Neural cell (in vitro differentiated cells): ENCODE measurements around the gene GTSE1. TPM values are rescaled to one million over a fixed set of nuclear protein-coding genes. Genes with fewer than 3 reads are reported as not detected.

Experiments used
- H2AFZ ChIP-seq: fragments of 200-600, 300-800 bp; sonication (generic), shearing (Covaris generic); 2 replicates; pipeline ENCODE4 v1.6.0; 2014; ENCODE audit warnings: low read depth, mild to moderate bottlenecking, antibody characterized with exemption, low read length, moderate library complexity
- H3F3A ChIP-seq: fragments of 200-600 bp; shearing (Covaris generic); 2 replicates; pipeline ENCODE4 v1.6.1; 2016; ENCODE audit warnings: mild to moderate bottlenecking, moderate library complexity, mixed read lengths, antibody characterized with exemption, low read length; ENCODE audit not compliant: insufficient read depth, poor library complexity, severe bottlenecking
- H3K27ac ChIP-seq: fragments of 200-600, 300-800 bp; sonication (generic), shearing (Covaris generic); 2 replicates; pipeline ENCODE4 v1.5.1; 2014; ENCODE audit warnings: mild to moderate bottlenecking, low read length, moderate library complexity
- H3K27me3 ChIP-seq: fragments of 300-800, 200-600 bp; sonication (generic), shearing (Covaris generic); 2 replicates; pipeline ENCODE4 v1.6.0; 2014; ENCODE audit warnings: mild to moderate bottlenecking, low read depth, low read length, moderate library complexity; ENCODE audit not compliant: insufficient read depth
- H3K36me3 ChIP-seq: fragments of 300-800, 200-600 bp; sonication (generic), shearing (Covaris generic); 2 replicates; pipeline ENCODE4 v1.5.1; 2014; ENCODE audit warnings: mild to moderate bottlenecking, antibody characterized with exemption, low read length, moderate library complexity; ENCODE audit not compliant: insufficient read depth
- H3K4me2 ChIP-seq: fragments of 300-800, 200-600 bp; sonication (generic), shearing (Covaris generic); 2 replicates; pipeline ENCODE4 v1.6.0; 2014; ENCODE audit warnings: mild to moderate bottlenecking, low read length
- H3K4me3 ChIP-seq: fragments of 300-800, 200-600 bp; sonication (generic), shearing (Covaris generic); 2 replicates; pipeline ENCODE4 v1.5.1; 2014; ENCODE audit warnings: mild to moderate bottlenecking, low read length, moderate library complexity
- H3K79me2 ChIP-seq: fragments of 200-600 bp; shearing (Covaris generic); replicated peaks from 2 replicates; pipeline ENCODE4 v1.6.0; 2014; ENCODE audit warnings: mild to moderate bottlenecking, low read length, moderate library complexity; ENCODE audit not compliant: insufficient read depth
- H3K9ac ChIP-seq: fragments of 300-800, 200-600 bp; sonication (generic), shearing (Covaris generic); 2 replicates; pipeline ENCODE4 v1.6.1; 2016; ENCODE audit warnings: mild to moderate bottlenecking, low read length, mixed read lengths
- H3K9me2 ChIP-seq: fragments of 200-600 bp; shearing (Covaris generic); 2 replicates; pipeline ENCODE4 v1.6.1; 2016; ENCODE audit warnings: mild to moderate bottlenecking, low read length, mixed read lengths; ENCODE audit not compliant: insufficient read depth
- H3K9me3 ChIP-seq: fragments of 200-600, 300-800 bp; sonication (generic), shearing (Covaris generic); 2 replicates; pipeline ENCODE4 v1.6.1; 2016; ENCODE audit warnings: mild to moderate bottlenecking, mixed run types, low read length, moderate library complexity, mixed read lengths
- H4K20me1 ChIP-seq: fragments of 200-600 bp; shearing (Covaris generic); 2 replicates; pipeline ENCODE4 v1.6.1; 2016; ENCODE audit warnings: mild to moderate bottlenecking, mixed run types; ENCODE audit not compliant: insufficient read depth
- CTCF ChIP-seq: fragments of 450-650 bp; IDR thresholded peaks from 2 replicates; pipeline ENCODE4 v1.5.1; 2014; ENCODE audit warnings: antibody characterized with exemption, mild to moderate bottlenecking, moderate library complexity; ENCODE audit not compliant: poor library complexity, severe bottlenecking
- MXI1 ChIP-seq: fragments of 450-650 bp; conservative IDR thresholded peaks from 2 replicates; pipeline ENCODE4 v1.6.1; 2014; ENCODE audit warnings: antibody characterized with exemption, mild to moderate bottlenecking; ENCODE audit not compliant: poor library complexity, severe bottlenecking
- RAD21 ChIP-seq: fragments of 450-650 bp; conservative IDR thresholded peaks from 2 replicates; pipeline ENCODE4 v1.6.1; 2014; ENCODE audit warnings: antibody characterized with exemption, mild to moderate bottlenecking, moderate library complexity
- REST ChIP-seq: IDR thresholded peaks from 2 replicates; pipeline ENCODE4 v1.6.1; 2012; ENCODE audit warnings: borderline replicate concordance
- SMC3 ChIP-seq: fragments of 450-650 bp; conservative IDR thresholded peaks from 2 replicates; pipeline ENCODE4 v1.6.1; 2014; ENCODE audit warnings: antibody characterized with exemption, mild to moderate bottlenecking, moderate library complexity; ENCODE audit not compliant: poor library complexity
- TAF1 ChIP-seq: IDR thresholded peaks from 2 replicates; pipeline ENCODE4 v1.6.1; 2012; ENCODE audit warnings: low read depth
- polyA plus RNA-seq: library from polyadenylated mRNA; depleted of rRNA; stranded (reverse); fragments of >200 nt; gene quantifications from 2 replicates; pipeline ENCODE4 v1.2.3, GENCODE V29; 2014

Gene GTSE1
- polyA plus RNA-seq, 1 donor from 2014 or later, result 0.28 TPM

DNA sequence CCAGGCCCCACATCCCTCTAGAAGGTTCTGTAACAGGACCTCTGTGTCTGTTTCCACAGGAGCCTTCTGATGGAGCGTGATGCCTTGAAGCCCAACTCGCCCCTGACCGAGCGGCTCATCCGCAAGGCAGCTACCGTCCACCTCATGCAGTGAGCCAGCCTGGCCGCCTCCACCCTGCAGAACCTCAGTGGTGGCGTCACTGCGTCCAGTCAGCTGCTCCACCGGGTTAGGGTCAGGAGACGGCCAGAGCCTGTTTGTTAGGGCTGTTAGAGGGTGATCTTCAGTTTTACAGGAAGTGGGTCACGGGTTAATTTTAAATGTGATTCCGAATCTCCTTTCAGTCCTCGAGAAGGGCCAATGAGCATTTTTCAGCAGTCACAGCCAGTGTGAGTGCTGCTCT is 3.9 kb upstream of the GTSE1 start:
- no peak overlapping the region for H3K4me2 ChIP-seq
- H3K27me3 ChIP-seq, result no peaks in the 10 kb centered on the region
- H3K36me3 ChIP-seq, result no peaks in the 10 kb centered on the region
- H3K79me2 ChIP-seq, result peaks cover 2% of the 10 kb centered on the region
- no peaks in the 10 kb centered on the region for H4K20me1 ChIP-seq
- no peak overlapping the region for H3K4me3 ChIP-seq
- no peak overlapping the region for H3K9ac ChIP-seq
- H3K9me2 ChIP-seq, result no peaks in the 10 kb centered on the region
- no peaks in the 10 kb centered on the region for H3F3A ChIP-seq
- no peak overlapping the region for H3K27ac ChIP-seq
- no peaks in the 10 kb centered on the region for H3K9me3 ChIP-seq
- no peak for TF ChIP-seq RAD21
- no peak for TF ChIP-seq REST
- TF ChIP-seq TAF1, result no peak
- no peak for TF ChIP-seq SMC3
- H2AFZ ChIP-seq, result no peak overlapping the region

- Histone ChIP-seq H3K4me3 (no peak overlapping the region), H3K27ac (no peak overlapping the region)
- TF ChIP-seq CTCF (no peak), REST (no peak), MXI1 (no peak), SMC3 (no peak), RAD21 (no peak), TAF1 (no peak)
Observed at GRCh38 chr22:46293577-46294260, 3.0 kb upstream of the GTSE1 start.

More at GRCh38 chr22:46293577-46294260, 3.0 kb upstream of the GTSE1 start:
- H3K9ac ChIP-seq, result no peak overlapping the region
- H2AFZ ChIP-seq, result no peak overlapping the region
- no peaks in the 10 kb centered on the region for H3K36me3 ChIP-seq
- H4K20me1 ChIP-seq, result no peaks in the 10 kb centered on the region
- H3K9me3 ChIP-seq, result no peaks in the 10 kb centered on the region
- peaks cover 3% of the 10 kb centered on the region for H3K79me2 ChIP-seq
- no peaks in the 10 kb centered on the region for H3K27me3 ChIP-seq
- no peaks in the 10 kb centered on the region for H3F3A ChIP-seq
- no peaks in the 10 kb centered on the region for H3K9me2 ChIP-seq
- H3K4me2 ChIP-seq, result no peak overlapping the region
